Suprapubic skin (tissue), 4 donors: ENCODE results near the gene PTPN22. TPM values are rescaled to one million over a fixed set of nuclear protein-coding genes. Genes with fewer than 3 reads are reported as not detected.

Experiments
- DNase-seq, 2 donors: peaks; one replicate each; pipeline ENCODE4 v3.0.0-alpha.2; 2019; ENCODE audit warnings: low spot score in 2 of 2
- H3K27ac ChIP-seq: fragments of 200-600 bp; sonication (generic); one replicate; pipeline ENCODE4 v1.5.1; 2019
- H3K27me3 ChIP-seq: fragments of 200-600 bp; sonication (generic); one replicate; pipeline ENCODE4 v1.5.1; 2019
- H3K36me3 ChIP-seq: fragments of 200-600 bp; sonication (generic); one replicate; pipeline ENCODE4 v1.5.1; 2019
- H3K4me1 ChIP-seq: fragments of 200-600 bp; sonication (generic); one replicate; pipeline ENCODE4 v1.5.1; 2019
- H3K4me3 ChIP-seq: fragments of 200-600 bp; sonication (generic); one replicate; pipeline ENCODE4 v1.5.1; 2019; ENCODE audit warnings: mild to moderate bottlenecking
- H3K9me3 ChIP-seq: fragments of 200-600 bp; sonication (generic); one replicate; pipeline ENCODE4 v1.5.1; 2019
- CTCF ChIP-seq, 2 donors: fragments of 200-600 bp in 1 of 2; fragments of 450-650 bp in 1 of 2; sonication (generic) in 1 of 2; IDR thresholded peaks; one replicate each; pipeline ENCODE4 v1.5.1; 2016 to 2019; ENCODE audit warnings: antibody characterized with exemption in 2 of 2, mild to moderate bottlenecking in 1 of 2, moderate library complexity in 1 of 2
- EP300 ChIP-seq: sonication (generic); formaldehyde crosslinking; IDR thresholded peaks from one replicate; pipeline ENCODE4 v1.6.1; 2017; ENCODE audit warnings: antibody characterized with exemption
- POLR2A ChIP-seq, 2 donors: fragments of 450-650 bp; IDR thresholded peaks; one replicate each; pipeline ENCODE4 v1.6.1; 2017; ENCODE audit warnings: antibody characterized with exemption in 2 of 2, mild to moderate bottlenecking in 2 of 2, moderate library complexity in 2 of 2
- POLR2AphosphoS5 ChIP-seq, 3 donors: sonication (generic); formaldehyde crosslinking; IDR thresholded peaks; one replicate each; pipeline ENCODE4 v1.6.1; 2017; ENCODE audit warnings: antibody characterized with exemption in 3 of 3
- WGBS: methylation state at CpG from one replicate; pipeline ENCODE4 v1.1.5; 2018; 5-methylcytosine and 5-hydroxymethylcytosine counted together
- total RNA-seq, 4 donors: library from RNA; depleted of rRNA; stranded (reverse); fragments of >200 nt; gene quantifications; one replicate each; pipeline ENCODE4 v1.1.0, GENCODE V29; 2016

Gene PTPN22
- total RNA-seq, 4 donors from 2014 or later, result 0.34 to 1.7 (median 0.77) TPM

DNA sequence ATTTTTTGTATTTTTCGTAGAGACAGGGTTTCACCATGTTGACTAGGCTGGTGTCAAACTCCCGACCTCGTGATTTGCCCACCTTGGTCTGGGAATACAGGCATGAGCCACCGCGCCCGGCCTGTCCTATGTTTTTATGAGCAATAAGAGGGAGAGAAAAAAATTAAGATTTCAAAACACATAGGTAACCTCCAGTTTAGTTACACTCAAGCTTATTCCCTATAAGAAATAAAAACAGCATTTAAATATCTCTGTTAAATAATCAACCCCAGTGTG is 66.3 kb downstream of the PTPN22 start:
- 97% methylated on average over 6 of the region's 6 CpGs for WGBS
- no peaks in the 10 kb centered on the region for H3K27me3 ChIP-seq
- TF ChIP-seq POLR2A (IDR thresholded peaks at IDR 0.05), result no peak
- no peak for TF ChIP-seq CTCF (IDR thresholded peaks at IDR 0.05)
- TF ChIP-seq POLR2AphosphoS5 (IDR thresholded peaks at IDR 0.05), result no peak
- TF ChIP-seq EP300, result no peak
- peaks cover 43% of the 10 kb centered on the region for H3K4me1 ChIP-seq
- no peak overlapping the region for H3K4me3 ChIP-seq
- DNase-seq, result no peak
- H3K36me3 ChIP-seq, result no peaks in the 10 kb centered on the region
- H3K9me3 ChIP-seq, result no peaks in the 10 kb centered on the region
- H3K27ac ChIP-seq, result no peak overlapping the region

DNA sequence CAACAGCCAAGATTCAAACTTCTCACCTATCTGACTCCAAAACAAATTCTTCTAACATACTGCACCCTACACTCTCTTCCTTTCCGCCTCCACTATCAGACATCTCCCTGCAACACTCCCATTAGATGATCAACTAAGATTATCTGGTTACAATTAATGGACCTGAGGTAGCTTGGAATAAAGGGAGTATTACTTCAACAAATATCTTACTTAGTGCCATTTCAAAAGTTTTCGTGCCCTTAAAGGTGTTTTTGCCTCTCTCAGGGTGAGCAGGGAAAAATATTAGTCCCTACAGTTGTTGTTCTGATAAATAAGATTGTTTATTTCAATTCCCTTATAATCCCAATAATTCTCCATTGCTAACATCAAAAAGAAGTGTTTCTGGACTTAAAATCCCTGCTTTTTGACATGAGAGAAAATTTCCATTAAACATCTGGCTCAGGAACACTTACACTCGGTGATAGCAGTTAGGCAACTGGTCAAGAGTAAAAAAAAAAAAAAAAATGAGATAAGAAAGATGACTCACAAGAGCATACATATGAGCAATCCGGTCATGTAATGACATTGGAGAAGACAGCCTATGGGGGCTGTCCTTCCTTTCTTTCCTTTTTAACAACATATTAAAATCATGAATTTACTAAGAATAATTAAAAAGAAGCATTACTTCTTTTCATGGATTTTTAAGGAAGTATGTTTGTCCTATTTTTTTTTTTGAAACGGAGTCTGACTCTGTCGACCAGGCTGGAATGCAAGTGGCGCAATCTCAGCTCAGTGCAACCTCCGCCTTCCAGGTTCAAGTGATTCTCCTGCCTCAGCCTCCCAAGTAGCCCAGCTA is 66.9 kb downstream of the PTPN22 start:
- WGBS, result 67% methylated on average over 8 of the region's 8 CpGs
- no peaks in the 10 kb centered on the region for H3K9me3 ChIP-seq
- H3K27me3 ChIP-seq, result no peaks in the 10 kb centered on the region
- H3K36me3 ChIP-seq, result no peaks in the 10 kb centered on the region
- no peak overlapping the region for H3K27ac ChIP-seq
- H3K4me1 ChIP-seq, result peaks cover 40% of the 10 kb centered on the region
- TF ChIP-seq POLR2A (IDR thresholded peaks at IDR 0.05), result no peak
- TF ChIP-seq POLR2AphosphoS5 (IDR thresholded peaks at IDR 0.05), result no peak
- no peak for TF ChIP-seq CTCF (IDR thresholded peaks at IDR 0.05)
- TF ChIP-seq EP300, result no peak
- DNase-seq, result no peak
- H3K4me3 ChIP-seq, result no peak overlapping the region

GRCh38 chr1:113802367-113803007 is 69.0 kb downstream of the PTPN22 start:
- no peak for DNase-seq
- Histone ChIP-seq H3K9me3 (no peaks in the 10 kb centered on the region), H3K4me1 (peaks cover 28% of the 10 kb centered on the region), H3K36me3 (peaks cover 2% of the 10 kb centered on the region), H3K27me3 (no peaks in the 10 kb centered on the region), H3K4me3 (no peak overlapping the region), H3K27ac (no peak overlapping the region)
- WGBS, result 95% methylated on average over 3 of the region's 3 CpGs
- TF ChIP-seq CTCF (IDR thresholded peaks at IDR 0.05) (no peak), POLR2A (IDR thresholded peaks at IDR 0.05) (no peak), POLR2AphosphoS5 (IDR thresholded peaks at IDR 0.05) (no peak), EP300 (no peak)

- Histone ChIP-seq H3K36me3 (peaks cover 14% of the 10 kb centered on the region), H3K9me3 (no peaks in the 10 kb centered on the region), H3K27me3 (no peaks in the 10 kb centered on the region), H3K4me3 (no peak overlapping the region), H3K4me1 (peaks cover 28% of the 10 kb centered on the region), H3K27ac (no peak overlapping the region)
- WGBS, result 62% methylated on average over 3 of the region's 3 CpGs
- TF ChIP-seq POLR2A (IDR thresholded peaks at IDR 0.05), result no peak
- no peak for TF ChIP-seq POLR2AphosphoS5 (IDR thresholded peaks at IDR 0.05)
- TF ChIP-seq CTCF (IDR thresholded peaks at IDR 0.05), result no peak
- no peak for TF ChIP-seq EP300
- DNase-seq, result no peak
These were observed 71.0 kb downstream of the PTPN22 start for GRCh38 chr1:113800487-113800886.

- 82% methylated on average over 4 of the region's 4 CpGs for WGBS
- H3K27ac ChIP-seq, result no peak overlapping the region
- H3K4me3 ChIP-seq, result no peak overlapping the region
- H3K4me1 ChIP-seq, result peaks cover 13% of the 10 kb centered on the region
- no peaks in the 10 kb centered on the region for H3K27me3 ChIP-seq
- no peak for TF ChIP-seq EP300
- TF ChIP-seq POLR2A (IDR thresholded peaks at IDR 0.05), result no peak
- no peak for TF ChIP-seq CTCF (IDR thresholded peaks at IDR 0.05)
- TF ChIP-seq POLR2AphosphoS5 (IDR thresholded peaks at IDR 0.05), result no peak
- H3K9me3 ChIP-seq, result no peaks in the 10 kb centered on the region
- no peak for DNase-seq
- H3K36me3 ChIP-seq, result peaks cover 17% of the 10 kb centered on the region
These were observed 74.0 kb downstream of the PTPN22 start for GRCh38 chr1:113797472-113797871.
